ENCODE measurements around the gene CD22.

The CD22 gene

DNA sequence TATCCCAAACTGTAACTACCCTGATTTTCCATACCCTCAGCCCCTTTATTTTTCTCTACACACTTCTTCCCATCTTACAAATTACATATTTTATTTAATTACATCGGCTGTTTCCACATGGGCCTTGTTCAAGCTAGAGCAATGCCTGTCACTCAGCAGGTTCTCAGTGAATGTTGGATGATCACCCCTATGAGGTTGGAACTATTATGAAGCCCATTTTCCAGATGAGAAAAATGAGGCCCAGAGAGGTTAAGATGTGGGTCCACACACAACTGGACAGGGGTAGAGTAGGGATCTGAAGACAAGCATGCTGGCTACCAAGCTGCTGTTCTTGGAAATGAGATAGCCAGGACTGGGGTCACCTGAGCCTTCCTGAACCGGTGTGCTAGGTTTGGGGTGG lies 27.0 kb upstream of the CD22 start:
- TF ChIP-seq, protein P1, sequence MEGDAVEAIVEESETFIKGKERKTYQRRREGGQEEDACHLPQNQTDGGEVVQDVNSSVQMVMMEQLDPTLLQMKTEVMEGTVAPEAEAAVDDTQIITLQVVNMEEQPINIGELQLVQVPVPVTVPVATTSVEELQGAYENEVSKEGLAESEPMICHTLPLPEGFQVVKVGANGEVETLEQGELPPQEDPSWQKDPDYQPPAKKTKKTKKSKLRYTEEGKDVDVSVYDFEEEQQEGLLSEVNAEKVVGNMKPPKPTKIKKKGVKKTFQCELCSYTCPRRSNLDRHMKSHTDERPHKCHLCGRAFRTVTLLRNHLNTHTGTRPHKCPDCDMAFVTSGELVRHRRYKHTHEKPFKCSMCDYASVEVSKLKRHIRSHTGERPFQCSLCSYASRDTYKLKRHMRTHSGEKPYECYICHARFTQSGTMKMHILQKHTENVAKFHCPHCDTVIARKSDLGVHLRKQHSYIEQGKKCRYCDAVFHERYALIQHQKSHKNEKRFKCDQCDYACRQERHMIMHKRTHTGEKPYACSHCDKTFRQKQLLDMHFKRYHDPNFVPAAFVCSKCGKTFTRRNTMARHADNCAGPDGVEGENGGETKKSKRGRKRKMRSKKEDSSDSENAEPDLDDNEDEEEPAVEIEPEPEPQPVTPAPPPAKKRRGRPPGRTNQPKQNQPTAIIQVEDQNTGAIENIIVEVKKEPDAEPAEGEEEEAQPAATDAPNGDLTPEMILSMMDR (IDR thresholded peaks at IDR 0.05; ENCODE audit: control insufficient read depth, extremely low read depth, insufficient read depth) = no peak
- DNase-seq (ENCODE audit: low read depth) = no peak
- H3K4me3 ChIP-seq (ENCODE audit: low read depth, low read length) = no peak overlapping the region

- no peak for DNase-seq (ENCODE audit: low read depth)
- TF ChIP-seq, protein P1 (IDR thresholded peaks at IDR 0.05; ENCODE audit: control insufficient read depth, extremely low read depth, insufficient read depth) = no peak
- H3K4me3 ChIP-seq (ENCODE audit: low read depth, low read length) = no peak overlapping the region
Measured at GRCh38 chr19:35302446-35302845, 26.5 kb upstream of the CD22 start.

DNA sequence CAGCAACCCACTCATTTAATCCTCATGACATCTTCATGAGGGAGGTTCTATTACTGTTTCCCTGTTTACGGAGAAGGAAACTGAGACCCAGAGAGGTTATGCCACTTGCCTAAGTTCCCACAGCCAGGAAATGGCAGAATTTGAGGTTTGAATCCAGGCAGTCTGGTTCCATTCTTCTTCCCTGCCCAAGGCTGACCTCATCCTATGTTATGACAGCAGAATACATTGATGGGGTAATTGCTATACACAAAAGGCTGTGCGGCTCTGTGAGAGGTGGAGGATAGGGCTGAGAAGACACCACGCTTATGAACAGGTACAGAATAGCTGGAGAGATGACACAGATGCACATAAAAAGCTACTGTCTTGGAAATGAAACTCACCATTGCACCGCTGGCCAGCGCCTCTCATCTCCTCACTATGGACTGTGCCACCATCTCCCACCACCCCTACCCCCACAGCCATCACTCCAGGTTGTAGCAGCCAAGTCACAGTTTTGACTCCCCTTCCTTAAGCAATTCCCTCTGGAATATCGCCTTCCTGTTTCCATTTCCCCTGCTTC lies 25.6 kb upstream of the CD22 start:
- DNase-seq (ENCODE audit: low read depth) = no peak

DNA sequence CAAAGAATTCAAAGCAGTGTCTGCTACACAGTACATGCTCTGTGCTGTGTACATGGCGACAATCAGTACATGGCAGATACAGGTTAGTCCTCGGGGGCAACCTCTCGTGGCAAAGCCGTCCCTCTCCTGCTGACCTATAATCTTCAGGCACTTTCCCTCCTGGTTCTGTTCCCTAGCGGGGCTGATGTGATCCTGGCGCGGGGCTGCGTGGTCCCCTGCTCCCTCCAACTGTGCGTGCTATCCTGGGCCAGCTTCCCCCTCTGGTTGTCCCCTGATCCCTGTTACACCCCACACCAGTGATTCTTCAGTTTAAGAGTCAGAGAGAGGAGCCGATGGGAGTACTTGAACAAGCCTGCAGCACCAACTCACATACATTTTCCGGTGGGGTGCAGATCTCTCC lies 25.0 kb upstream of the CD22 start:
- no peak overlapping the region for H3K4me3 ChIP-seq (ENCODE audit: low read depth, low read length)
- no peak for DNase-seq (ENCODE audit: low read depth)
- TF ChIP-seq, protein P1 (IDR thresholded peaks at IDR 0.05; ENCODE audit: control insufficient read depth, extremely low read depth, insufficient read depth) = no peak

More for the DNA sequence above, 25.6 kb upstream of the CD22 start:
- TF ChIP-seq, protein P1 (IDR thresholded peaks at IDR 0.05; ENCODE audit: control insufficient read depth, extremely low read depth, insufficient read depth) = no peak
- H3K4me3 ChIP-seq (ENCODE audit: low read depth, low read length) = no peak overlapping the region

- TF ChIP-seq, protein P1 (IDR thresholded peaks at IDR 0.05; ENCODE audit: control insufficient read depth, extremely low read depth, insufficient read depth) = no peak
- DNase-seq (ENCODE audit: low read depth) = no peak
- no peak overlapping the region for H3K4me3 ChIP-seq (ENCODE audit: low read depth, low read length)
Measured at GRCh38 chr19:35305181-35305580, 23.8 kb upstream of the CD22 start.

DNA sequence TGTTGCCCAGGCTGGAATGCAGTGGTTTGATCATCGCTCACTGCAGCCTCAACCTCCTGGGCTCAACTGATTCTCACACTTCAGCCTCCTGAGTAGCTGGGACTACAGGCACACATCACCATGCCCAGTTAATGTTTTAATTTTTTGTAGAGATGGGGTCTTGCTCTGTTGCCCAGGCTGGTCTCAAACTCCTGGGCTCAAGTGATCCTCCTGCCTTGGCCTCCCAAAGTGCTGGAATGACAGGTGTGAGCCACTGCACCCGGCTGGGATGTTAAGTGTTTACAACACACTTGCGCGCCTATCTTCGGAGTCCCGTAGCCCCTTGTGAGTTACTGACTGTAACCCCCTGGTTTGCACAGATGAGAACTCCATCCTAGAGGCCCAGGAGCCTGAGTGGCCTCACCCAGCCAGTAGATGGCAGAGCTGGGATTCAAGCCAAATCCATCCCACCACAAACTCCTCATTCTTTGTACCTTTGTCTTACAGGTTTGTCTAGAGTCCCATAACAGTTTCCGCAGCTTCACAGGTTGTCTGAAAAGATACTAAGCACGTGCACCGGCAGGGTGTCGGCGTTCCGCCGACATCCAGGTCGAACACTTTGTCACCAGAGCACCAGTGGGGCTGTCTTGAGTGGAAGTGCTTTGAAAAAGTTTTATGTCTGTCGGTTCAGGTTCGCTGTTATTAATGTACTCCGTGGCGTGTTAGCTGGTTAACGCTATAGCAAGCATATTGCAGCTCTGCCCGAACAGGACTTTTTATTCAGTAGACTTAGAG lies 22.3 kb upstream of the CD22 start:
- DNase-seq (ENCODE audit: low read depth) = no peak
- H3K4me3 ChIP-seq (ENCODE audit: low read depth, low read length) = no peak overlapping the region
- TF ChIP-seq, protein P1 (IDR thresholded peaks at IDR 0.05; ENCODE audit: control insufficient read depth, extremely low read depth, insufficient read depth) = 0 out of 2 replicates have a peak, but pooled peaks have one; percentile 15
